Measurements from ENCODE around the gene SNW1. TPM values are rescaled to one million over a fixed set of nuclear protein-coding genes. Genes with fewer than 3 reads are reported as not detected.

The SNW1 gene
- total and polyA plus RNA-seq, 4 donors, result 17.3 to 33.8 (median 18.4) TPM

- TF ChIP-seq HNF4A (conservative IDR thresholded peaks at IDR 0.05) (no peak), FOXA2 (IDR thresholded peaks at IDR 0.05) (no peak), ATF3 (IDR thresholded peaks at IDR 0.05) (no peak), NR2F2 (IDR thresholded peaks at IDR 0.05) (no peak), SP1 (IDR thresholded peaks at IDR 0.05) (no peak), EGR1 (IDR thresholded peaks at IDR 0.05; ENCODE audit: low read depth in 2 of 2) (no peak), CTCF (IDR thresholded peaks at IDR 0.05; ENCODE audit: low read depth, low read length, missing input control) (no peak), RAD21 (IDR thresholded peaks at IDR 0.05) (no peak), GABPA (IDR thresholded peaks at IDR 0.05 in 1 of 2, conservative IDR thresholded peaks at IDR 0.05 in 1 of 2) (no peak), JUND (IDR thresholded peaks at IDR 0.05) (no peak), RXRA (IDR thresholded peaks at IDR 0.05) (no peak), HNF4G (IDR thresholded peaks at IDR 0.05) (no peak), FOXA1 (IDR thresholded peaks at IDR 0.05) (no peak), ZBTB33 (IDR thresholded peaks at IDR 0.05) (no peak), MAX (IDR thresholded peaks at IDR 0.05) (no peak), YY1 (IDR thresholded peaks at IDR 0.05) (no peak), TAF1 (conservative IDR thresholded peaks at IDR 0.05) (no peak), REST (IDR thresholded peaks at IDR 0.05) (no peak)
- no peaks in the 10 kb centered on the region for H3K4me1 ChIP-seq (ENCODE audit: control insufficient read depth in 4 of 4, insufficient read depth in 4 of 4, low read length in 3 of 4)
- DNase-seq (ENCODE audit: low spot score), result no peak
- peaks cover 10 to 82% (median 53%) of the 10 kb centered on the region in 4 donors for H3K36me3 ChIP-seq (ENCODE audit: control insufficient read depth in 4 of 4, insufficient read depth in 3 of 4, low read depth in 1 of 4, low read length in 3 of 4)
- H3K9me3 ChIP-seq (ENCODE audit: control insufficient read depth in 4 of 4, low read length in 3 of 4), result no peaks in the 10 kb centered on the region
- no peak overlapping the region for H3K27ac ChIP-seq (ENCODE audit: low read depth in 1 of 2, low read length in 2 of 2)
- no peak overlapping the region for H3K9ac ChIP-seq (ENCODE audit: low read depth in 1 of 2, low read length in 2 of 2)
- H3K27me3 ChIP-seq (ENCODE audit: control insufficient read depth in 4 of 4, insufficient read depth in 4 of 4, low read length in 3 of 4), result no peaks in the 10 kb centered on the region
- WGBS, result 86% methylated on average over 5 of the region's 5 CpGs
- H3K4me3 ChIP-seq (ENCODE audit: low read depth in 1 of 3, low read length in 3 of 3), result no peak overlapping the region
Observed at GRCh38 chr14:77717608-77718305, 43.2 kb downstream of the SNW1 start.
